BE2C (cell line): ENCODE measurements around the gene HSD17B3.

ENCODE experiments used
- DNase-seq: peaks from one replicate; pipeline ENCODE4 v3.0.0-alpha.2; 2020
- H3K27me3 ChIP-seq: fragments of 250-450 bp; sonication (Bioruptor Pico); 2 replicates; pipeline ENCODE4 v1.5.1; 2020; ENCODE audit warnings: mild to moderate bottlenecking
- H3K36me3 ChIP-seq: fragments of 250-450 bp; sonication (Bioruptor Pico); 2 replicates; pipeline ENCODE4 v1.5.1; 2020; ENCODE audit warnings: mild to moderate bottlenecking
- H3K4me1 ChIP-seq: fragments of 250-450 bp; sonication (Bioruptor Pico); 2 replicates; pipeline ENCODE4 v1.5.1; 2020
- H3K4me3 ChIP-seq: 2 replicates; pipeline ENCODE4 v1.5.1; 2011; ENCODE audit warnings: low read depth, low read length
- H3K9me3 ChIP-seq: fragments of 250-450 bp; sonication (Bioruptor Pico); 2 replicates; pipeline ENCODE4 v1.5.1; 2020
- TF ChIP-seq, protein P1 (sequence below): IDR thresholded peaks from 2 replicates; pipeline ENCODE4 v1.5.1; 2012; ENCODE audit warnings: mild to moderate bottlenecking, low read depth, low read length

HSD17B3 gene

DNA sequence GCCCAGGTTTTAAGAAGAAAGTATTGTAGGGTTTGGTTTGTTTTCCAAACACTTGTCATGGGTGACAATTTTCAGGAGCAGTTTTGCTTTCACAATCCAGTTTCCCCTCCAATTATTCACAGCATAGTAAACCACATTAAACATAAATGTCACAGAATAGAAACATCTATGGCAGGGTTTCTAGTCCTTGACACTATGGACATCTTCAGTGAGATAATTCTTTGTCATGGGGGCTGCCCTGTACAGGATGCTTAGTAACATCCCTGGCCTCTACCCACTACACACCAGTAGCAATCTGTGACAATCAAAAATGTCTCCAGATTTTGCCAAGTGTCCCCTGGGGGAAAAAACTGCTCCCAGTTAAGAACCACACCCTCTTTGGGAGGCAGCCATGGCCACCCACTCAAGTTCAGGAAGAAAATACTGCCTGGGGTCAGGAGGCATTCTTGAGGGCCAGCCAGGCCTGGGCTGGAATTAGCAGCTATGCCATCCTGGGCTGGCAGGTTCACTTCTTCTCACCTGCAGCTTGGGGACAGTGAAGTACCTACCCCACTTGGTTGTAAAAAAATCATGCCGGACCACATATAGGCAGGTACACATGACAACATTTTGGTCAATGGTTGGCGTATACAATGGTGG, 116.3 kb downstream of the HSD17B3 start:
- Histone ChIP-seq H3K27me3 (no peaks in the 10 kb centered on the region), H3K9me3 (peaks cover 4% of the 10 kb centered on the region; the same call in 1 of the 2 replicates), H3K36me3 (no peaks in the 10 kb centered on the region), H3K4me3 (no peak overlapping the region), H3K4me1 (no peaks in the 10 kb centered on the region)
- TF ChIP-seq, protein P1, sequence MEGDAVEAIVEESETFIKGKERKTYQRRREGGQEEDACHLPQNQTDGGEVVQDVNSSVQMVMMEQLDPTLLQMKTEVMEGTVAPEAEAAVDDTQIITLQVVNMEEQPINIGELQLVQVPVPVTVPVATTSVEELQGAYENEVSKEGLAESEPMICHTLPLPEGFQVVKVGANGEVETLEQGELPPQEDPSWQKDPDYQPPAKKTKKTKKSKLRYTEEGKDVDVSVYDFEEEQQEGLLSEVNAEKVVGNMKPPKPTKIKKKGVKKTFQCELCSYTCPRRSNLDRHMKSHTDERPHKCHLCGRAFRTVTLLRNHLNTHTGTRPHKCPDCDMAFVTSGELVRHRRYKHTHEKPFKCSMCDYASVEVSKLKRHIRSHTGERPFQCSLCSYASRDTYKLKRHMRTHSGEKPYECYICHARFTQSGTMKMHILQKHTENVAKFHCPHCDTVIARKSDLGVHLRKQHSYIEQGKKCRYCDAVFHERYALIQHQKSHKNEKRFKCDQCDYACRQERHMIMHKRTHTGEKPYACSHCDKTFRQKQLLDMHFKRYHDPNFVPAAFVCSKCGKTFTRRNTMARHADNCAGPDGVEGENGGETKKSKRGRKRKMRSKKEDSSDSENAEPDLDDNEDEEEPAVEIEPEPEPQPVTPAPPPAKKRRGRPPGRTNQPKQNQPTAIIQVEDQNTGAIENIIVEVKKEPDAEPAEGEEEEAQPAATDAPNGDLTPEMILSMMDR: no peak
- DNase-seq: no peak
